HG03575 (cell line): ENCODE results near the gene ZNF766.

Source experiments
- ATAC-seq: cut with Tn5 transposase; IDR thresholded peaks from one replicate; pipeline ENCODE4 v1.9.1; 2021; ENCODE audit not compliant: unreplicated experiment, insufficient number of reproducible peaks, low FRiP score; ENCODE audit errors: extremely low read depth

ZNF766 gene

GRCh38 chr19:52345162-52345561 lies 75.8 kb downstream of the ZNF766 start:
- ATAC-seq, result no peak
